Activated CD8-positive, alpha-beta memory T cell treated with anti-CD3 and anti-CD28 coated beads, Interleukin-2, amount 50 U/mL, for 1 hour (primary cell): ENCODE results near the gene EMILIN2.
"Not testable (repeated sequence)": the region's sequence is repeated elsewhere in the genome, so short reads cannot be mapped to it uniquely, and the experiment has no call there.

Source experiments
- DNase-seq: peaks from one replicate; pipeline ENCODE4 v3.0.0-alpha.2; 2020; ENCODE audit errors: extremely low read depth

EMILIN2 gene

GRCh38 chr18:2845172-2845571 is 1.6 kb upstream of the EMILIN2 start:
- DNase-seq = no peak

GRCh38 chr18:2847317-2848246 is 776 bp downstream of the EMILIN2 start:
- no peak for DNase-seq

GRCh38 chr18:2848247-2849246 is 1.7 kb downstream of the EMILIN2 start:
- DNase-seq = no peak

- no peak for DNase-seq
Measured at GRCh38 chr18:2850816-2851215, 4.0 kb downstream of the EMILIN2 start.

- DNase-seq = no peak
Measured at GRCh38 chr18:2851771-2852170, 5.0 kb downstream of the EMILIN2 start.

GRCh38 chr18:2852460-2852859 is 5.7 kb downstream of the EMILIN2 start:
- DNase-seq = not testable (repeated sequence)

- no peak for DNase-seq
Measured at GRCh38 chr18:2853173-2853925, 6.5 kb downstream of the EMILIN2 start.

- DNase-seq = no peak
Measured at GRCh38 chr18:2853926-2854664, 7.3 kb downstream of the EMILIN2 start.

- no peak for DNase-seq
Measured at GRCh38 chr18:2854875-2855274, 8.1 kb downstream of the EMILIN2 start.

- DNase-seq = no peak
Measured at GRCh38 chr18:2855560-2856350, 8.9 kb downstream of the EMILIN2 start.

- no peak for DNase-seq
Measured at GRCh38 chr18:2856547-2857170, 9.9 kb downstream of the EMILIN2 start.

GRCh38 chr18:2857491-2858131 is 10.8 kb downstream of the EMILIN2 start:
- DNase-seq = no peak

GRCh38 chr18:2860397-2860796 is 13.6 kb downstream of the EMILIN2 start:
- DNase-seq = not testable (repeated sequence)

- not testable (repeated sequence) for DNase-seq
Measured at GRCh38 chr18:2863997-2864396, 17.2 kb downstream of the EMILIN2 start.

- not testable (repeated sequence) for DNase-seq
Measured at GRCh38 chr18:2866465-2866864, 19.7 kb downstream of the EMILIN2 start.

GRCh38 chr18:2869207-2869606 is 22.4 kb downstream of the EMILIN2 start:
- no peak for DNase-seq

GRCh38 chr18:2871111-2871720 is 24.4 kb downstream of the EMILIN2 start:
- DNase-seq = no peak

- no peak for DNase-seq
Measured at GRCh38 chr18:2872095-2872494, 25.3 kb downstream of the EMILIN2 start.

GRCh38 chr18:2874765-2875164 is 28.0 kb downstream of the EMILIN2 start:
- DNase-seq = no peak
